Activated CD8-positive, alpha-beta memory T cell treated with anti-CD3 and anti-CD28 coated beads, Interleukin-2, amount 50 U/mL, for 48 hours (primary cell): ENCODE data around the gene IRAG1.
"Not testable (repeated sequence)": the region's sequence is repeated elsewhere in the genome, so short reads cannot be mapped to it uniquely, and the experiment has no call there.

Experiments used
- DNase-seq: peaks from one replicate; pipeline ENCODE4 v3.0.0-alpha.2; 2020

Gene IRAG1

GRCh38 chr11:10708131-10708530 lies 14.6 kb upstream of the IRAG1 start:
- DNase-seq: no peak

DNA sequence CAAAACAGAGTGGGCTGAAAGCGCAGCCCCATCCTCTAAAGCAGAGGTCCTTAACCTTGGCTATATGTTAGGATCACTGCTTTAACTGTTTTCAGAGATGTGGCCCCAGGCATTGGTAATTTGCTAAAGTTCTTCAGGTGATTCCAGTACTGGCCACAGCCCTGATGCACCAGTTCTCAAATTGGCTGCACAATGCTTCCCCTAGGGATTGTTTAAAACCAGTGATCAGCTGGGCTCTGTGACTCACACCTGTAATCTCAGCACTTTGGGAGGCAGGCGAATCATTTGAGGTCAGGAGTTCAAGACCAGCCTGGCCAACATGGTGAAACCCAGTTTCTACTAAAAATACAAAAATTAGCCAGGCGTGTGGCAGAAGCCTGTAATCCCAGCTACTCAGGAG lies 8.4 kb upstream of the IRAG1 start:
- no peak for DNase-seq

GRCh38 chr11:10699072-10699471 lies 5.5 kb upstream of the IRAG1 start:
- no peak for DNase-seq

- no peak for DNase-seq
Observed at GRCh38 chr11:10697323-10697620, 3.7 kb upstream of the IRAG1 start.

- no peak for DNase-seq
Observed at GRCh38 chr11:10696468-10697322, 3.1 kb upstream of the IRAG1 start.

DNA sequence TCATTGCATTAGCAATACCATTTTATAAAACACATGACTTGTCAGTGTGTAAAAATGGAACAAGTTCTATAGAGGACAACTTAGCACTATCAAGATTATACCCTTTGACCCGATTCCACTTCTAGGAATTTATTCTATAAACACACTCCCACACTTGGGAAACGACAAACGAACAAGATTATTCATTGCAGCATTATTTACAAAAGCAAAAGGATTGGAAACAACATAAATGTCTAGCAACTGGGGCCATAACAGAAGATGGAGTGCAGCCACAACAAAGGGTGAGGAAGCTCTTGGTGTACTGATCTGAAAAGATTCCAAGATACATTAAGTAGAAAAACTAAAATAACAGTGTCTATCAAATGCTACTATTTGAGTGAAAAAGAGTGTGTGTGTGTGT lies 2.3 kb upstream of the IRAG1 start:
- no peak for DNase-seq

DNA sequence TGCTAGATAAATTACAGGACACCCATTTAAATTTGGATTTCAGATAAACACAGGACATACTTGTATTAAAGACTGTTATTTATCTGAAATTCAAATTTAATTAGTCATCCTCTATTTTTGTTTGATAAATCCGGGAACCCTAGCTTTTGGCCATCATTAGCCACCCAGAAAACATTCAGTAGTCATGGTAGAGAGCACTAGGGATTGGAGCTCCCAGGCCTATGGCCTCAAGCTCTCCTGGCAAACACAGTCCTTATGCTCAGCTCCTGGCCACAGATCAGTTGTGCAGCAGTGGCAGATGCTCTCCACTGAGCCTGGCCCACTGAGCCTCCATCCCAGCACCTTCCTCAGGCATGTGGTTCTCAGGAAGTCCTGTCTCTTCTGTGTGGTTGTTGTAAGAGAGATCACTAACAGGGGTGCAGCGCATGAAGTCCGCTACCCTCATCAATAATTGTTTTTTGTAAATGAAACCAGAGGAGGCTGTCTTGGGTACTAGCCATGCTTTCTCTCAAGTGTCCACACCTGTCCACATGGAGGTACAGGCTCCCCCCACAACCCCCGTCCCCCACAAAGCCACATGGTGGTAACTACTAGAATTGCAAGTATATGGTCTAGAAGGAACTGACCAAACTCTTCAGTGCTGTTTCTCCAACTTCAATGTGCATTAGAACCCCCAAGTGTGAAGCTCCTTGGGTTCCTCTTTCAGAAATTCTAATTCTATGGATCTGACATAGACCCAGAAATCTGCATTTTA lies 1.1 kb upstream of the IRAG1 start:
- no peak for DNase-seq

DNA sequence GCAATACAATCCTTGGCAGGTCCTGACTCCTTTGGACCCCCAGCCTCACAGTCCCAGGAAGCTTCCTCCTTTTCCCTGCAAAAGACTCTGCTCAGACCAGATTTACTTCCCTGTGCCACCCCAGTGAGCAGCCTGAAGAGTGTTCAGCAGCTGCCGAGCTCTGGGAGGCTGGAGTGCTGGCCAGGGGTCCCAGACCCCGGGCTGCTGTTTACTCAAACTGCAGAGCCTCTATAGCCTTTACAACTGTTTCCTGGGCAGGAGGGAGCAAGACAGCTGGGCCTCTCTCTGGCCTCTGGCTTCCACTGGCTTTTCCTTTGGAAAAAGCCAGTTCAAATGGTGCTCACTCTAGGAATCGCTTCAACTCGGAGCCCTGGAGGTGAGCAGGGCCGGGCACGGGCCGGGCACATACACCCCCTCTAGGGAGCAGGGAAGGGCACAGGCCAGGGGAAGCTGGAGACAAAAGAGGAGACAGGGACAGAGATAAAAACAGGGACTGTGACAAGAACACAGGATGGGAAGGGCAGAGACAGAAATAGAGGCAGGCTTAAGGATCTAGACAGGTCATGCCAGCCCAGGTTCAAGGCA lies 932 bp downstream of the IRAG1 start:
- no peak for DNase-seq

DNA sequence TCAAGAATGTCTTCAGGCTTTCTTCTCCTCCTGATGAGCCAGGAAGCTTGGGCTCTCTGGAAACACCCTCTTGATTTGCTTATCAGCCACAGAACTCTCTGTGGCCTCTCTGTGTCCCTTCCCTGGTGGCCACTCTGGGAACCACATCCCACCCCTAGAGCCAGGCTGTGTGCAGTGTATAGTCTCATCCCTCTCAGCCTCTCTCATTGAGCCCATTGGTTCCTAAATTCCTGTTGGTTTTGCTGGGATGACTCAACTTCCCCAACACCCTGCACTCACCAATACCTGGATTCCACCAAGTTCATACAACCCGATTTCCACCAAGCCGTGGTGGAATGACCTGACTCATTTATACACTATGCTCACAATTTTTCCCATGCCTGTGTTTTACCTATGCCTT lies 5.2 kb downstream of the IRAG1 start:
- no peak for DNase-seq

DNA sequence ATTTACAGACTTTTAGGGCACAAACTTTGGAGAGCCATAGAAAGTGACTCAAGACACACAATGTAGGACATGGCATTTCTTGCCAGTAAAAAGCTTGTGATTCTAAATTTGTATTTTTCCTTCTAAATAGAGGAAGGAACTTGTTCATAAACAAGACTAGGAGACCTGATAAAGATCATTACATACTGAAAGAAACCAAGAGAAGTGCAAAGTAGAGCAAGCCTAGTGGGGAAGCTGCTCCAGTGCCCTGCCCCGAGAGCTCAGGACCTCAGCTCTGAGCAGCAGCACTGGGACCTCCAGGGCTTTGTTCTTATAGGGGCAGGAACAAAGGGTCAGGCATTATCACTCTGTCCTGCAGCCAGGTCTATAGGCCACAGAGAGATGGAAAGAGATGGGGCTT lies 7.2 kb downstream of the IRAG1 start:
- no peak for DNase-seq

DNA sequence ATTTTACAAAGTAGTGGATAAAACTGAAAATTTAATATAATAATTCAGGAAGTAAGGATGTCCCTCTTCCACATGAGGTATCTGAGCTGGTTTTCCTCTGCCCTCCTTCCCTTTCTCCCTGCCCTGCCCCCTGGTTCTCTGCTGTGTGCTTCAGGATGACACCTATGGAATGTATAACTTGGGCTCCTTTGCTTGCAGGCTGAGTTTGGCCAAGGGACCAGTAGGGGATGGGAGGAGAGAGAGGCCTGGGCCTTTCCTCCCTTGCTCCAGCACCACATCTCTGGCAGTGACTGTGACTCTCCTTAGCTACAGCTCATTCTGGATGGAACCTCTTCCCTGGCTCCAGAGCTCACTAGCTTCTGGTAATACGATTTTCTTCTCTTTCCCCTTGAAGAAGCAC lies 10.1 kb downstream of the IRAG1 start:
- no peak for DNase-seq

DNA sequence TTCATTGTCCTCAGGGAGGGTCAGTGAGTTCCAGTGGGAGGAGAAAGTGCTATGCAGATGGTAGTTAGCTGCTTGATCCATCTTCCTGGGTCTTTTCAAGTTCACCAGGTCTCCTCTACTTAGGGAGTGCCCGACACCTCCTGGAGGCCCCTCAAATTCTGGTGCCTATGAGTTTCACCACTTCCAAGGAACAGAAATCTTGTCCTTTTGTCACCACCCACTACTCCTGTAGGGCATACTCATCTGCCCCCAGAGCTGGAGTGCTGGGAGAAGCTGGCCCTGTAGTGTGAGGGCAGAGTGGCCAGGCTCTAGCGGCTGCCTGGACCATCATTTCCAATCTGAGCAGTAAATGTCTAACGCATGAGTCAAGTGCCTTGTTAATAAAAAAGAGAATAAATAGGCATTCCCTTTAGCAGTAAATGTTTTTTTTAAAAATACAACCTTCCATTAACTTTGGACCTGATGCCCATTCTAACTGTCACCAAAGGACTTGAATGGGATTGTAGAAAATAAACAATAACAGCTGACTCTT lies 12.5 kb downstream of the IRAG1 start:
- no peak for DNase-seq

DNA sequence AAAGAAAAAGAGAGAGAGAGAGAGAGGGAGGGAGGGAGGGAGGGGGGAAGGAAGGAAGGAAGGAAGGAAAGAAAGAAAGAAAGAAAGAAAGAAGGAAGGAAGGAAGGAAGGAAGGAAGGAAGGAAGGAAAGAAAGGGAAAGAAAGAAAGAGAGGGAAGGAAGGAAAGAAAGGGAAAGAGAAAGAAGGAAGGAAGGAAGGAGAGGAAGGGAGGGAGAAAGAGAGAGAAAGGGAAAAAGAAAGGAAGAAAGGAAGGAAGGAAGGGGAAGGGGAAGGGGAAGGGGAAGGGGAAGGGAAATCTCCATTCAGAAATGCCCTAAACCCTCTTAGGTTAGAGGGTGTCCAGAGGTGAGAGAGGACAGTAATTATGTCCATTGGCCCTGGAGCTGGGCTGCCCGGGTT lies 13.3 kb downstream of the IRAG1 start:
- not testable (repeated sequence) for DNase-seq

DNA sequence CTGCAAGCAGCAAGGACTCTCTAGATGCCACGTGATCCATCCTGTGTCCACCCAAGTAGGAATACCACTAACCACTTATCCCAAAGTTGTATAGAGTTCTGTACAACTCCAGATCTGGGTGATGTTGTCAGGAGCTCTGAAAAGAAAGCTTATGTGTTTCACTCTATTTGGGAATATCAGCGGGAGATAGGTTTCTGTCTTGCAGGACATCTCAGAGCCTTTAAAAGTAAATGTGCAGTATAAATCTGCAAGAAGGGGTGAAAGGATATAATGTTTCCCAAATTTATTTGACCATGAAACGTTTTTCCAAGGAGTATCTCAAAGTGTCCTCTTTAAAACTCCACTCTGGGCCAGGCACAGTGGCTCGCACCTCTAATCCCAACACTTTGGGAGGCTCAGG lies 13.9 kb downstream of the IRAG1 start:
- DNase-seq: no peak

GRCh38 chr11:10678101-10678500 lies 15.5 kb downstream of the IRAG1 start:
- DNase-seq: no peak

DNA sequence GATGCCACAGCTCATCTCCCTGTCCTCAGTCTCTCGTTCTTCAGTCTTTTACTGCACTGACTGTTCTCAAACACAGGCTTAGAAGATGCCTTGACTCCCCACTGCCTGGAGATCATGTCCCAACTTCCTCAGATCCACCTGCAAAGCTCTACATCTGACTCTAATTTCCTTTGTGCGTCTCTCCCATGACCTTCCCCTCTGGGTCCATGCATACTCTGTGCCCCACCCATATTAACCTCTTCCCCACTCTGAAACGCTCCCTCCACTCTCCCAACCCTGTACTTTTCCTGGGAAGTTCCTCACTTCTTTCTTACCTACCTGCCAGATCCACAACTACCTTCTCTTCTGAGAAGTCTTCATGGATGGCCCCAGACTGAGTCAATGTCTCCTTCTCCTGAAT lies 16.6 kb downstream of the IRAG1 start:
- no peak for DNase-seq

GRCh38 chr11:10674911-10675440 lies 18.6 kb downstream of the IRAG1 start:
- no peak for DNase-seq

DNA sequence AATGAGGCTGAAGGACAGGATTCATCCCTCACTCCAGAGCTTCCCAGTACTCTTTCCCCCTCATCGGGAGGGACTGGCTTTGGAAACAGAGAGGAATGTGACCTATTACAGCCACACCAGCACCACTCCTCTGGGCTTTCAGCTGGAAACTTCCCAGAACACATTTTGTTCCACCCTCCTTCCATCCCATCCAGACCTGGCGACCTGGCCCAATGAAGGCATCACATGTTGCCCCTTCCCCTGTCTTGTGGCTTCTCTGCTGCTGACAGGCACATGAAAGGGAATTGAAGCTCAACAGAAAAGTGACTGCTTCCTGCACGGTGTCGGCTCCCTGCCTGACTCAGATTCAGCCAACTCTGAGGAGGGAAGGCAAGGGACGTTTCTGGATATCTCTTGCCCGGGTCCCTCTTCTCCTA lies 19.1 kb downstream of the IRAG1 start:
- DNase-seq: no peak

- no peak for DNase-seq
Observed at GRCh38 chr11:10673501-10674062, 20.0 kb downstream of the IRAG1 start.

DNA sequence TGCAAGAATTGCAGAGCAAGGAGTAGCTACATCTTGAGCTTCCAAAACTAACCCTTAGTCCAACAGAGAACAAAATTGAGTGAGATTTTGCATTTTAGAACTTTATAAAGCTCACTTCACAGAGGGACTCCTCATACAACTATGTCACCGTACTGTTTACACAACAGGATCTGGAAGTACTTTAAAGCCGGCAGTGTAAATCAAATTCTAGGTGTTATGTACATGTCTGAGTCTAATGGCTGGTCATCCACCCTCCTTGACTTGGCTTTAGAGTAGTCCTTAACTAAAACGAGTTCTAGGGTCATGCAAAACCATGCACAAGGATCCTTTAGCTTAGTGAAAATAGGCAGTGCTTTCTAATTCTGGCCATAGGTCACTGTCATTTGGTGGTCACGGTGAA lies 23.5 kb downstream of the IRAG1 start:
- no peak for DNase-seq

DNA sequence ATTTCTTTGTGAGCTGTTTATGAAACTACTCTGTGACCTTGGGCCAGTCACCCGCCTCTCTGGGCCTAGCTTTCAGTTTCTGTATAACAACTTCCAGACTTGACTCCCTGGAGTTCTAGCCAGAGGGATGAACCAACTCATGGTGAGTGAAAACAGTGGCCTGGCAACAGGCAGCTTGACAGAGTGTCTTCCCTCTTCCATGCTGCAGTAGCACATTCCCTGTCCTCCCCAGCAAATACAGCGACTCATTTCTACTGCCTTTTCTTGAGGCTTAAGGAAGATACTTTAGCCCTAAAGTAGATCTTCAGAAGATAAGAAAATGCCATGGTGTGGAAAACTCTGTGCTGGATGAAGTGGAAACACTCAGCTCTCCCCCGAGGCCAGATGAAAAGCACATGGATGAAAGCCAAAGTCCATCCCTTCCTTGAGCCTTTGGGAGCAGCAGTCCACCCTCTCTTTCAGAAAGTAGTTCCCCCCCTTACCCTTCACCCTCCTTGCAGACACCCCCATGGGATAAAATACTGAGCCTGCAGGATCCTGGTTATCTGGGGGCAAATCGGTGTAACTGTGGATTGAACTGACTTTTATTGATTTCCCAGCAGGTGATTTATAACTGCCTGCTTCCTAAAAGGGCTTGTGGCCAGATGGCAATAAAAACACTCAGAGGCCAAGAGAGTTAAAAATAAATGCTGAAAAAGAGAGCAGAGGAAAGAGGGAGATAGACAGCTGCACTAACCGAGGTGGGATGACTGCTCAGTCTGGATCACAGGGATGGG lies 24.1 kb downstream of the IRAG1 start:
- DNase-seq: no peak

GRCh38 chr11:10667521-10667885 lies 26.1 kb downstream of the IRAG1 start:
- no peak for DNase-seq
